Measurements from ENCODE around the gene LRRC23.

The LRRC23 gene

DNA sequence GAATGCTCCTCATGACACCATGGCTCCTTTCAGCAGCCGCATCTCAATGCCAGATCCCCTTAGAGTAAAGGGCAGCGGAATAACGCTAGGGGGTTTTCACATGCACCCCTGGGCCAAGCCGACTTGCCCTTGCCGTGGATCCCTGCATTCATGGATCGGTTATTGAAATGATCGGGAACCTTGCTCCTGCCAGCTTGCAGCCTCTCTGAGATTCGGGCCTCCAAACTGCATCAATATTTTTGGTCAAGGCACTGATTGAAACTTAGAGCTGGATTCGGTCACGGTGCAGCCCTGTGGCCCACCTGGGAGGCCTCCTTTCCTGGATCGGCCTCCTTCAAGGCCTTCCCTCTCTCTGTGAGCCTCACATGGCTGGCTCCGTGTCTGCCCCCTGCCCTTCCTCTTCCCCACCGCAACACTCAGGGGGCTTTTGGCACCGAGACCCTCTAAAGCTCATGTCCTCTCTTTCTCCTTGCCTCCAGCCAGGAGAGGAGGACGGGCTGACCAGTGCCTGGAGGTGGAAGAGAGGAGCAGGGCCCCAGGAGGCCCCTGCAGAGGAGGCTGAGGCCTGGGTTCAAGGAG lies 48.3 kb downstream of the LRRC23 start:
- no peak overlapping the region for H2AFZ ChIP-seq (ENCODE audit: low read depth, low read length)
- H3K4me3 ChIP-seq (ENCODE audit: low read length): no peak overlapping the region
- H3K36me3 ChIP-seq (ENCODE audit: insufficient read depth, low read length): no peaks in the 10 kb centered on the region
- peaks cover 3% of the 10 kb centered on the region for H3K4me1 ChIP-seq (ENCODE audit: insufficient read depth, low read length)
- H3K9me3 ChIP-seq (ENCODE audit: low read length): no peaks in the 10 kb centered on the region
- no peaks in the 10 kb centered on the region for H3K27me3 ChIP-seq (ENCODE audit: insufficient read depth, low read length)

GRCh38 chr12:6953442-6954315 lies 49.1 kb downstream of the LRRC23 start:
- Histone ChIP-seq H3K9me3 (ENCODE audit: low read length) (no peaks in the 10 kb centered on the region), H2AFZ (ENCODE audit: low read depth, low read length) (no peak overlapping the region), H3K36me3 (ENCODE audit: insufficient read depth, low read length) (no peaks in the 10 kb centered on the region), H3K4me3 (ENCODE audit: low read length) (no peak overlapping the region), H3K4me1 (ENCODE audit: insufficient read depth, low read length) (peaks cover 3% of the 10 kb centered on the region), H3K27me3 (ENCODE audit: insufficient read depth, low read length) (no peaks in the 10 kb centered on the region)

DNA sequence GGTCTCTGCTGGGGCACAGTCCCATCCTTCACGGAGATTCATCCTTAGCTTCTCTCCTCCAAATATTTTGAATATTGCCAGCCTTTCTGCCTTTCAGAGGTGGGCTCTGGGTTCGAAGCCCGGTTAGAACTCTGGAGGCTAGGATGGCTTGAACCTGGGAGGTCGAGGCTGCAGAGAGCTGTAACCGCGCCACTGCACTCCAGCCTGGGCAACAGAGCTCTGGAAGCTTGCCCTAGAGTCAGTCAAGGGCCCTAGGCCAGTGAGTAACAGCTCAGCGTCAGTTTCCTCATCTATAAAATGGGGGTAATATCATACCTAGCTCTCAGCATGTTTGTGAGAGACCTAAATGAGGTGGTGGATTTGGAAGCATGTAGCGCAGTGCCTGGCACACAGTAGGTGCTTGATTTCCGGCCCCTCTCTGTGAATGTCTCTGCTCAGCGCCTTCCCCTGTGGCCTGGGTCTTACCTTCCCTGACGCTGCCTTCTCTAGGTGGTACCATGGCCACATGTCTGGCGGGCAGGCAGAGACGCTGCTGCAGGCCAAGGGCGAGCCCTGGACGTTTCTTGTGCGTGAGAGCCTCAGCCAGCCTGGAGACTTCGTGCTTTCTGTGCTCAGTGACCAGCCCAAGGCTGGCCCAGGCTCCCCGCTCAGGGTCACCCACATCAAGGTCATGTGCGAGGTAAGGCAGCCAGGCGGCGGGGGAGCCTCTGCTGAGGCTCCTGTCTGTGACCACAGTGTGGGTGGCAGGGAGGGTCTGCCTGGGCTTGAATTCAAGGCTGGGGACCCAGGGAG lies 49.9 kb downstream of the LRRC23 start:
- H3K36me3 ChIP-seq (ENCODE audit: insufficient read depth, low read length): no peaks in the 10 kb centered on the region
- H2AFZ ChIP-seq (ENCODE audit: low read depth, low read length): no peak overlapping the region
- H3K9me3 ChIP-seq (ENCODE audit: low read length): no peaks in the 10 kb centered on the region
- H3K4me1 ChIP-seq (ENCODE audit: insufficient read depth, low read length): peaks cover 3% of the 10 kb centered on the region
- H3K4me3 ChIP-seq (ENCODE audit: low read length): no peak overlapping the region
- no peaks in the 10 kb centered on the region for H3K27me3 ChIP-seq (ENCODE audit: insufficient read depth, low read length)

GRCh38 chr12:6955108-6956020 lies 50.7 kb downstream of the LRRC23 start:
- Histone ChIP-seq H3K4me1 (ENCODE audit: insufficient read depth, low read length) (peaks cover 3% of the 10 kb centered on the region), H3K27me3 (ENCODE audit: insufficient read depth, low read length) (no peaks in the 10 kb centered on the region), H3K9me3 (ENCODE audit: low read length) (no peaks in the 10 kb centered on the region), H3K36me3 (ENCODE audit: insufficient read depth, low read length) (no peaks in the 10 kb centered on the region), H2AFZ (ENCODE audit: low read depth, low read length) (no peak overlapping the region), H3K4me3 (ENCODE audit: low read length) (no peak overlapping the region)

GRCh38 chr12:6956021-6956727 lies 51.6 kb downstream of the LRRC23 start:
- no peaks in the 10 kb centered on the region for H3K27me3 ChIP-seq (ENCODE audit: insufficient read depth, low read length)
- no peak overlapping the region for H3K4me3 ChIP-seq (ENCODE audit: low read length)
- H2AFZ ChIP-seq (ENCODE audit: low read depth, low read length): no peak overlapping the region
- no peaks in the 10 kb centered on the region for H3K9me3 ChIP-seq (ENCODE audit: low read length)
- H3K4me1 ChIP-seq (ENCODE audit: insufficient read depth, low read length): peaks cover 3% of the 10 kb centered on the region
- H3K36me3 ChIP-seq (ENCODE audit: insufficient read depth, low read length): no peaks in the 10 kb centered on the region

GRCh38 chr12:6957151-6957701 lies 52.6 kb downstream of the LRRC23 start:
- no peak overlapping the region for H3K4me3 ChIP-seq (ENCODE audit: low read length)
- no peak overlapping the region for H2AFZ ChIP-seq (ENCODE audit: low read depth, low read length)
- H3K27me3 ChIP-seq (ENCODE audit: insufficient read depth, low read length): no peaks in the 10 kb centered on the region
- no peaks in the 10 kb centered on the region for H3K36me3 ChIP-seq (ENCODE audit: insufficient read depth, low read length)
- no peaks in the 10 kb centered on the region for H3K9me3 ChIP-seq (ENCODE audit: low read length)
- H3K4me1 ChIP-seq (ENCODE audit: insufficient read depth, low read length): peaks cover 3% of the 10 kb centered on the region

DNA sequence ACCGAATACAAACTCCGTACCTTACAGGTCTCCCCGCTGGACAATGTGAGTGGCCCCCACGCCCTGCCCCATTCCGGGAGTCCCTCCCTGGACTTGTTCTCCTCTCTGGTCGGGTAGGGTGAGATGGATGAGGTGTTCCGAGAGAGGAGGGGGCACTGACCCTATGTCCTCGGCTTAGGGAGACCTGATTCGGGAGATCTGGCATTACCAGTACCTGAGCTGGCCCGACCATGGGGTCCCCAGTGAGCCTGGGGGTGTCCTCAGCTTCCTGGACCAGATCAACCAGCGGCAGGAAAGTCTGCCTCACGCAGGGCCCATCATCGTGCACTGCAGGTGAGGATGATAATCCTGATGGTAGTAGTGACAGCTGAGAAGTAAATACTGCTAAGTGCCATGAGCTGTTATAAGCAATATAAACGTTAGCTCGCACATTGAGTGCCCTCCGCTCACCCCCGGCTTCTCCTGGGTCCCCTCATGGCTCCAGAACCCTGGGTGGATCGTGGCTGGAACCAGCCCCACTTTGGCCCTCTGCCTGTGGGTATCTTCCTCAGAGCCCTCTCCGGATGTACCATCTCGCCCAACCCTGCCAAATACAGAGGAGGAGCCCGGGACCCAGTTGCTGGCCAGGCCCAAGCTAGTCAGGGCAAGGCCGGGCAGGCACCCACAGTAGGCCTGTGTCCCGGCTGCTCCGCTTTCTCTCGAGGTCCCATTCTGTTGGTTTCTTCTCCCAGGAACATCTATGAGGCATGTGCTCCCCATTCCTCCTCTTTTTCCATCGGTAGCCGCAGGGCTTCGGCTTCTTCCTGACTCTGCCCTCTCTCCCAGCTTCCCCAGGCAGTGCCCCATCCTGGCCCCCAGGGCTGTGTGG lies 53.4 kb downstream of the LRRC23 start:
- Histone ChIP-seq H3K27me3 (ENCODE audit: insufficient read depth, low read length) (no peaks in the 10 kb centered on the region), H3K9me3 (ENCODE audit: low read length) (no peaks in the 10 kb centered on the region), H3K36me3 (ENCODE audit: insufficient read depth, low read length) (no peaks in the 10 kb centered on the region), H3K4me1 (ENCODE audit: insufficient read depth, low read length) (peaks cover 3% of the 10 kb centered on the region), H2AFZ (ENCODE audit: low read depth, low read length) (no peak overlapping the region), H3K4me3 (ENCODE audit: low read length) (no peak overlapping the region)

DNA sequence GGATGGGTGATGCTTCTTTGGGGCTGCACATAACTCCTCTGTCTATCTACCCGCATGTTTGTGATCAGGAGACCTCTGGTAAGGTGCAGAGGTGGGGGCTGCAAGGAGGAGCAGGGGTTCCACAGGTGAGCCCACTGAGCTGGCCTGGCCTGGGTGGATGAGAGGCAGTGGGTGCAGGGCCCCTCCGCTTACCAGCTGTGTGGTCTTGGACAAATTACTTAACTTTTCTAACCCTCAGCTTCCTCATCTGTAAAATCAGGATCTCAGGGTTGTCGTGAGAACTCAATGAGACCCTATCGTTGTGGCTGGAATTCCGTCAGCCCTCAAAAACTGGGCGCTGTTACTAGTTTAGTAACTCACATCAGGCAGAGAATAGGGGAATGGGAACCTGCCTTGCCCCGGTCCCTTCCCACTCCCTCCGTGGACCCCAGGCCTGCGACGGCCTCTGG lies 54.0 kb downstream of the LRRC23 start:
- no peak overlapping the region for H3K4me3 ChIP-seq (ENCODE audit: low read length)

DNA sequence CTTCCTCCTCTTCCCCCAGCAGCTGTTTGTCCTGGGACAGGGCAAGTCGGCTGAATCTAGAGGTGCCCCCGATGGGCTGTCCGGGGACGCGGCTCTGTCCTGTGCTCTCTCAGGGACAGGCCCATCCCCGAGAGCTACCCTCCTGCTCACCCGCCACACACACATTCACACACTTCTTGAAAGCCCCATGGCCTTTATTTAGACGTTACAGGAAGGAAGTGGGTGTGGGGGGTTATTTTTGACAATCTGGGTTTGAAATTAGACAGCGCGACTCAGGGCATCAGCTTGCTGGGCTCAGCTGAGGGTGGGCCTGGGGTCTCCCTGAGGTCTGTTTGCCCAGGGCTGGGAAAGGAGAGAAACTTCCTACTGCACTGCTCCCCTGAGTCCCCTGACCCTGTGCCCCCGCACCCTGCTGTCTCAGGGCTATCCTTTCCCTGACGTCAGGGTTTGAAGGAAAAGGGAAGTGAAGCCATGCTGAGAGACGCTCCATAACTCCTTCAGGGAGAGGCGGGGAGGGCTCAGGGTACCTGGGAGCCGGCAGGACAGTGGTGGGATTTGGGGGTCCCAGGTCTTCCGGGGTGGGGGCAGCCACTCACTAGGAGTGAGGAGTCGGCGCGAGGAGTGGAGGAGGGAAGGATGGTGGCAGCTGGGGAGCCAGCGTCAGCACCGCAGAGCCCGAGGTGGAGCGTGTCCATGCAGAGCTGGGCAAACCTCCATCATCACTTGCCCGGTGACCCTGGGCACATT lies 54.6 kb downstream of the LRRC23 start:
- Histone ChIP-seq H3K4me1 (ENCODE audit: insufficient read depth, low read length) (no peaks in the 10 kb centered on the region), H3K9me3 (ENCODE audit: low read length) (no peaks in the 10 kb centered on the region), H3K27me3 (ENCODE audit: insufficient read depth, low read length) (no peaks in the 10 kb centered on the region), H2AFZ (ENCODE audit: low read depth, low read length) (no peak overlapping the region), H3K36me3 (ENCODE audit: insufficient read depth, low read length) (no peaks in the 10 kb centered on the region), H3K4me3 (ENCODE audit: low read length) (no peak overlapping the region)

More for the DNA sequence above, 54.0 kb downstream of the LRRC23 start:
- Histone ChIP-seq H3K4me1 (ENCODE audit: insufficient read depth, low read length) (no peaks in the 10 kb centered on the region), H3K9me3 (ENCODE audit: low read length) (no peaks in the 10 kb centered on the region), H2AFZ (ENCODE audit: low read depth, low read length) (no peak overlapping the region), H3K27me3 (ENCODE audit: insufficient read depth, low read length) (no peaks in the 10 kb centered on the region), H3K36me3 (ENCODE audit: insufficient read depth, low read length) (no peaks in the 10 kb centered on the region)

DNA sequence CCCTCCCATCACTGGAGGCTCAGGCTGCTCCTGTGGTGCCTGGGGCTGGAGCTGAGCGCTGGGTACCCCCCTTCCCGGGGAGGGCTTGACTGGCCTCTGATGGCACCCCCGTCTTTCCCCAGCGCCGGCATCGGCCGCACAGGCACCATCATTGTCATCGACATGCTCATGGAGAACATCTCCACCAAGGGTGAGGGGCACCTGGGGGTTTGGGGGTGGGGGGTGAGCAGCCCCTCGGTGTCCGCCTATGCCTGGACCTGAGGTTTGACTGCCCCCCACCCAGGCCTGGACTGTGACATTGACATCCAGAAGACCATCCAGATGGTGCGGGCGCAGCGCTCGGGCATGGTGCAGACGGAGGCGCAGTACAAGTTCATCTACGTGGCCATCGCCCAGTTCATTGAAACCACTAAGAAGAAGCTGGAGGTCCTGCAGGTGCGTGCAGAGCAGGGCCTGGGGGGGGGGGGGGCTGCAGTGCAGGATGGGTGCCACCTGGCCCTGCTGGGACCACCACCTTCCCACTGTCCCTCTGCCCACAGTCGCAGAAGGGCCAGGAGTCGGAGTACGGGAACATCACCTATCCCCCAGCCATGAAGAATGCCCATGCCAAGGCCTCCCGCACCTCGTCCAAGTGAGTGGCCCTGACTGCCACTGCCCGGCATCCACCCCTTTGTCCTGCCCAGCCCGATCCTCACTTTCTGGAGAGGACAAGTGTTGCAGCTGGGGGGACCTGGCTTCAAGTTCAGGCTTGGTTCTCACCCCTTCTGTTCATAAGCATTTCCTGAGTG lies 55.4 kb downstream of the LRRC23 start:
- H3K4me3 ChIP-seq (ENCODE audit: low read length): no peak overlapping the region
- H3K36me3 ChIP-seq (ENCODE audit: insufficient read depth, low read length): peaks cover 4% of the 10 kb centered on the region
- H2AFZ ChIP-seq (ENCODE audit: low read depth, low read length): no peak overlapping the region
- no peaks in the 10 kb centered on the region for H3K4me1 ChIP-seq (ENCODE audit: insufficient read depth, low read length)
- no peaks in the 10 kb centered on the region for H3K9me3 ChIP-seq (ENCODE audit: low read length)
- H3K27me3 ChIP-seq (ENCODE audit: insufficient read depth, low read length): no peaks in the 10 kb centered on the region

All from neuron (in vitro differentiated cells).